Activated CD8-positive, alpha-beta memory T cell treated with anti-CD3 and anti-CD28 coated beads, Interleukin-2, amount 10 ng/mL, durations not matched to agents 7 days and 5 days (primary cell): Measurements from ENCODE around the gene CLMN. TPM values are rescaled to one million over a fixed set of nuclear protein-coding genes. Genes with fewer than 3 reads are reported as not detected.
A peak's percentile ranks its signal among the peaks of the same experiment; 100 is the strongest.

Source experiments
- ATAC-seq: fragments of 150-1000 bp; cut with Tn5 transposase; one replicate; pipeline ENCODE4 v1.10.0; 2021; ENCODE audit warnings: moderate library complexity
- CTCF ChIA-PET: fragments of 350-600 bp; sonication (Branson Sonifier 250); formaldehyde crosslinking; loops from one replicate; lab custom pipeline; 2021; ENCODE audit warnings: antibody characterized with exemption; lab: Charles Lee
- DNase-seq: peaks from one replicate; pipeline ENCODE4 v3.0.0-alpha.2; 2020
- H3K27ac Mint-ChIP-seq: one replicate; pipeline ENCODE4 v1.8.0; 2021; ENCODE audit warnings: mild to moderate bottlenecking, mixed read lengths
- H3K27me3 Mint-ChIP-seq: one replicate; pipeline ENCODE4 v1.8.0; 2021; ENCODE audit warnings: mixed read lengths
- H3K36me3 Mint-ChIP-seq: one replicate; pipeline ENCODE4 v1.8.0; 2021; ENCODE audit warnings: mild to moderate bottlenecking, mixed read lengths
- H3K4me1 Mint-ChIP-seq: one replicate; pipeline ENCODE4 v1.8.0; 2021; ENCODE audit warnings: mixed read lengths
- H3K4me3 Mint-ChIP-seq: one replicate; pipeline ENCODE4 v1.8.0; 2021; ENCODE audit warnings: mild to moderate bottlenecking, moderate library complexity, mixed read lengths
- H3K9me3 Mint-ChIP-seq: one replicate; pipeline ENCODE4 v1.8.0; 2022; ENCODE audit warnings: low read depth, mixed read lengths
- total RNA-seq, 2 experiments: library from RNA; stranded (reverse); gene quantifications; one replicate each; pipeline ENCODE4 v1.2.3, GENCODE V29; 2021

The CLMN gene
- total RNA-seq, 2 experiments from 2014 or later, result 0.42 to 0.91 TPM

DNA sequence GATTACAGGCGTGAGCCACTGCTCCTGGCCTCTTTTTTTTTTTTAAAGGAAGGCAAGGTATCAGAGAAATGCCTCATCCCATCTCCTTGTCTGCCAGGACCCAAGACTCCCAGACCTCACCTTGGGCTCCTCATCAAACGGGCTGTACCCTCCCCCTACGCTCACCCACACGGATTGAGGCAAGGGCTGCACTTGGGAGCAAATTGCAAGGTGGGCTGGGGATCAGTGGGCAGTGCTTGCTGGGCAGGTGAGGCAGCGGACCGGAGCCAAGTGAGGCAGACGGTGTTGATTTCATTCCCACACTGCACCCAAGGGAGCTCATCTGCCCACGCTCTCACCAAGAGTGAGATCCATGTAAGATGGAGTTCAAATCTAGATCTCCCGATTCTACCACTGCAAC is 121.4 kb downstream of the CLMN start:
- DNase-seq, result peak; percentile 15
- Mint-ChIP-seq H3K27me3 (no peaks in the 10 kb centered on the region), H3K4me1 (no peaks in the 10 kb centered on the region), H3K4me3 (no peak overlapping the region), H3K27ac (no peak overlapping the region), H3K36me3 (no peaks in the 10 kb centered on the region), H3K9me3 (no peaks in the 10 kb centered on the region)
- ATAC-seq, result no peak
- CTCF ChIA-PET, result interaction anchor here (0.6 kb wide), 1 partner anchor 91 kb away, joined by 3 read pairs; no protein-coding TSS in a partner anchor

DNA sequence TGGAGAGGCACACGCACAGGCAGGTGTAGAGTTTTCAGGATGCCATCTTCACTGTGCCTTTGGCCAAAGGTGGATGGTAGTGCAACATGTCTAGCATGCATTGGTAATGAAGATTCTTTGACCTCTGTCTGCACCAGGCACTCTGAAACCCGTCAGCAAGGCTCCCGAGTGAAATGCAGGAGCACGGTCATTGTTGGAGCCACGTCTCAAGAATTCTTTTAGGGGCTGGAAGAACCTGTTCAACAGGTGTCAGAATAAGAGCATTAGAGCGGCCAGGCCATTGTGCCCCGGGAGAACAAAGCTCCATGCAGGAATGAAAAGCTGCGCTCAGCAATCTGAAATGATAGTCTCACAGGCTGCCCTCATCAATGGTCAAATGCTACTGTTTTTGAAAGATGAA is 122.2 kb downstream of the CLMN start:
- no peaks in the 10 kb centered on the region for H3K36me3 Mint-ChIP-seq
- no peak overlapping the region for H3K27ac Mint-ChIP-seq
- no peaks in the 10 kb centered on the region for H3K27me3 Mint-ChIP-seq
- ATAC-seq (no peak), DNase-seq (peak; percentile 22)
- H3K9me3 Mint-ChIP-seq, result no peaks in the 10 kb centered on the region
- H3K4me3 Mint-ChIP-seq, result no peak overlapping the region
- CTCF ChIA-PET, result interaction anchor here (2.0 kb wide), 1 partner anchor 8 kb away, joined by 6 read pairs; no protein-coding TSS in a partner anchor
- H3K4me1 Mint-ChIP-seq, result no peaks in the 10 kb centered on the region

DNA sequence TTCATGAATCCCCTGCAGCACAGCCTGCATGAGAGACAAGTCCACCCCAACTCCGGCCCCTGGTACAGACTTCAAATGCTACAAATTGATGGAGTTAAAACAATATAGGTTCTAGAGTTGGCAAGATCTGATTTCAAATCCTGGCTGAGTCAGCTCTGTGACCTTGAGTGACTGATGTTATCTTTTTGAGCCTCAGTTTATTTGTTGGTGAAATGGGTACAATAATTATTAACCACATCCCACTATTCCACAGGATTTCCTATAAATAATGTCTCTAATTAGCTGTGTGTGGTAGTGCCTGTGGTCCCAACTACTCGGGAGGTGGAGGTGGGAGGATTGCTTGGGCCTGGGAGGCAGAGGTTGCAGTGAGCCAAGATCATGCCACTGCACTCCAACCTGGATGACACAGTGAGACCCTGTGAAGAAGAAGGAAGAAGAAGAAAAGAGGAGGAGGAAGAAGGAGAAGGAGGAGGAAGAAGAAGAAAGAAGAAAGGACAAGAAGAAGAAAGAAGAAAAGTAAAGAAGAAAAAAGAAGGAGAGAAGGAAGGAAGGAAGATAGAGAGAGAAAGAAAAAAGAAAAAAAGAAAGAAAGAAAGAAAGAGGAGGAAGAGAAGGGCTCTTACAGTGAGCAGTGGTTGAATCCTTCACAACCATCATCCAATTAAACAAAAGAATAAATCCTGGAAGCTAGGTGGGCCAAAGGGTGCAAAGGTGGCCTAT is 122.7 kb downstream of the CLMN start:
- no peak overlapping the region for H3K4me3 Mint-ChIP-seq
- H3K36me3 Mint-ChIP-seq, result no peaks in the 10 kb centered on the region
- DNase-seq (peak; percentile 21), ATAC-seq (no peak)
- H3K27ac Mint-ChIP-seq, result no peak overlapping the region
- H3K4me1 Mint-ChIP-seq, result no peaks in the 10 kb centered on the region
- H3K9me3 Mint-ChIP-seq, result no peaks in the 10 kb centered on the region
- no peaks in the 10 kb centered on the region for H3K27me3 Mint-ChIP-seq
- CTCF ChIA-PET, result interaction anchor here (2.0 kb wide), 1 partner anchor 9 kb away, joined by 6 read pairs; no protein-coding TSS in a partner anchor

DNA sequence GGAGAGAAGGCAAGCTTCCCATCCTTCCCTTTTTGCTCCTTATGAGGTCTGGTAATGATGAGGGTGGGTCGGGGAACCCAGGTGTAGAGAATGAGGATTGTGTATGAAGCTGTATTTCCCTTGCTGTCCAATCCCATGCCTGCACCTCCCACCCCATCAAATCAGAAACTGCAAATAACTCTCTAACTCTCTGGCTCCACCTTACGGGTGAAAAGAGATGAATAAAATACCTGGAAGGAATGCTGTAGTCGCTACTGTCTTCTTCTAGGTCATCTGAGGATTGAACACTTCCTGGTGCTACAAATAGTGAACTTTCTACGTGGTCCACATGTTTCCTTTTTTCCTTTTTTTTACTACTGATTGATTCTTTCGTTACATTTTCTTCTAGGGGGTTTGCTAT is 123.4 kb downstream of the CLMN start:
- Mint-ChIP-seq H3K4me1 (no peaks in the 10 kb centered on the region), H3K27me3 (no peaks in the 10 kb centered on the region), H3K4me3 (no peak overlapping the region), H3K36me3 (no peaks in the 10 kb centered on the region), H3K27ac (no peak overlapping the region), H3K9me3 (no peaks in the 10 kb centered on the region)
- CTCF ChIA-PET, result interaction anchor here (1.7 to 2.0 kb wide), 2 partner anchors 9 to 507 kb away, joined by 6 to 7 read pairs; no protein-coding TSS in a partner anchor
- ATAC-seq (peak; percentile 68), DNase-seq (peak; percentile 35)

DNA sequence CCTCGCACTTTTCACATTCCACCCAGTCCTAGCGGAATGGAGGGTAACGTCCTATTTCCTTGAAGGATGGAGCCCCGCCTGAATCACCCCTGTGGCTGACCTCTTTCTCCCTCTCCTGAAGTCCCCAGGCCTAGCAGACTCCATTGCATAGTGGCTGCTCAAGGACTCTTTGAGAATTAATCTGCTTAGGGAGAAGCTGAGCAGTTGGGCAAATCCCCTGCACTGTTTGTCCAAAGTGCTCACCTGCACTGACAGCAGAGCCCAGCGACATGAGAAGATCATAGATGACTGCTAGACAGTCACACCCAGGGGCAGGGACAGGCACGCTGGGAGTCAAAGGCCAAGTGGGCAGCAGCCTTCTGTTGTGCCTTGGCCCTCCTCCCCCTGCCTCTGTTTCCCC is 124.7 kb downstream of the CLMN start:
- Mint-ChIP-seq H3K4me1 (no peaks in the 10 kb centered on the region), H3K36me3 (no peaks in the 10 kb centered on the region), H3K27me3 (peaks cover 4% of the 10 kb centered on the region), H3K27ac (no peak overlapping the region), H3K9me3 (no peaks in the 10 kb centered on the region), H3K4me3 (no peak overlapping the region)
- CTCF ChIA-PET, result interaction anchor here (1.7 kb wide), 1 partner anchor 505 kb away, joined by 7 read pairs; no protein-coding TSS in a partner anchor
- DNase-seq (no peak), ATAC-seq (no peak)

DNA sequence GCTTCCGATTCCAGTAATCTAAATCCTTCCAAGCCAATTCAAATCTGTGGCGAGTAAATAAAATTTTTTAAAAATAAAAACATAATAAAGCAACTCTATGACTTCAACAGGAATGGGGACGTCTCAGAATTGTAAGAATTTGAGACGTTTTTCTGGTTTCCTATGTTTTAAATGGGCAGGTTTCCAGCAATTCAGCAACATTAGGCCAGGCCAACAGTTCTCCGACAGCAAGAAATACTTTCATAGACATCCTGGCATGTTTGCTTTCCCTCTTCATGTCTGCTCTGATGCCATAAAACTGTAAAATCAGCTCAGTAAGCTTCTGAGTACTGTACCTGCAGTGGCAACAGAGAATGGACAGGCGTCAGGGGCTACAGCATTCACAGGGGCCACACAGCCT is 126.6 kb downstream of the CLMN start:
- CTCF ChIA-PET, result no interaction called here
- no peaks in the 10 kb centered on the region for H3K36me3 Mint-ChIP-seq
- peaks cover 20% of the 10 kb centered on the region for H3K27me3 Mint-ChIP-seq
- ATAC-seq (no peak), DNase-seq (no peak)
- H3K27ac Mint-ChIP-seq, result no peak overlapping the region
- no peak overlapping the region for H3K4me3 Mint-ChIP-seq
- H3K4me1 Mint-ChIP-seq, result no peaks in the 10 kb centered on the region
- H3K9me3 Mint-ChIP-seq, result no peaks in the 10 kb centered on the region

DNA sequence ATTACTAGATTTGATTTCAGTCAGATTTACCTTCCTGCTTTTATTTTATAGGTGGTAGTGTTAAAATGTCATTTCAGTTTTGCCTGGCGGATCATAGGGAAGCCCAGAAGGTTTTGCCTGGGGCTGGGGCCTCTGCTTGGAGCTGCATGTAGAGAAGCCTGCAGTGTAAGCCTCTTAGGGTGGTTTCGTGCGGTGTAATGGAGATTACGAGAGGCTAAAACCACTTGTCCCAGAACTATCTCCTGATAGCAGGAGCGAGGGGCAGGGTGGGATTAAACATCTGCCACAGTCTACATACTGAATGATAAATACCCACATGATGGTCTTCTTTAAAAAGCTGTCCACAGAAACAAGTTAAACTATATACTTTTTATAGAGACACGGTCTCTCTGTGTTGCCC is 127.4 kb downstream of the CLMN start:
- H3K27ac Mint-ChIP-seq, result no peak overlapping the region
- ATAC-seq (no peak), DNase-seq (no peak)
- no peak overlapping the region for H3K4me3 Mint-ChIP-seq
- no peaks in the 10 kb centered on the region for H3K36me3 Mint-ChIP-seq
- H3K27me3 Mint-ChIP-seq, result peaks cover 22% of the 10 kb centered on the region
- CTCF ChIA-PET, result no interaction called here
- no peaks in the 10 kb centered on the region for H3K9me3 Mint-ChIP-seq
- H3K4me1 Mint-ChIP-seq, result no peaks in the 10 kb centered on the region

DNA sequence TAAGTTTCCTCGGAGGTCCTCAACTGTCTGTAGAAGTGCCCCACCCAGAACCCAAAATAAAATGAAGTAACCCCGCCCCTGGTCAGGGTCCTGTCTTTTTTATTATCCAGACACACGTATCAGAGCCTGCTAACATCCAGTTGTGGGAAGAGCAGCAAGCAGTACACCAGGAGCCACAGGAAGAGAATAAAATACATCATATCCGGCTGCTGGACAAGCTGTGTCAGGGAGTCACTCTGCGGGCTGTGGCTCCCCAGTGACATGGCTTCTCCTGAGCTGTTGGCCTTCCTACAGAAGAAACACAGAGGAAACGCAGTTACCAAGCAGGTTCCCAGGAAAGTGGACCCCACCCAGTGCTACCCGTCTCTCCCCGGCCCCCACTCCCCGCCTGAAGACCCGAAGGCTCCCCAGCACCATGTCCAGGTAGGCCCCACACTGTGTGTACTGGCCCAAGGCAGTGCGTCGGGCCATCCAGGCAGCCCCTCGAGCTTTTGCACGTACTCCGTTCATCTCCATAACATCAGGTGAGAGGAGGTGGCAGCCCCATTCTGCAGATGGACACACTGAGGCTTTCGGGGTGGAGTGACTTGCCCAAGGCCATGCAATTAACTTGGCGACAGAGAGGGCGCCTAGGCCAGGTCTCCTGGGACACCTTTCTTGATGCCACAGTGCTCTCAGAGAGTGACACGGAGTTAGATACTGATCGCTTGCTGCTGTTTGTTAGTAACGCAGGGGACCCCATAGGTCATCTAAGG is 128.1 kb downstream of the CLMN start:
- H3K27me3 Mint-ChIP-seq, result peaks cover 27% of the 10 kb centered on the region
- ATAC-seq (no peak), DNase-seq (no peak)
- H3K36me3 Mint-ChIP-seq, result no peaks in the 10 kb centered on the region
- H3K9me3 Mint-ChIP-seq, result no peaks in the 10 kb centered on the region
- H3K27ac Mint-ChIP-seq, result no peak overlapping the region
- no peak overlapping the region for H3K4me3 Mint-ChIP-seq
- no peaks in the 10 kb centered on the region for H3K4me1 Mint-ChIP-seq
- CTCF ChIA-PET, result interaction anchor here (0.7 kb wide), 1 partner anchor 13 kb away, joined by 4 read pairs; no protein-coding TSS in a partner anchor

DNA sequence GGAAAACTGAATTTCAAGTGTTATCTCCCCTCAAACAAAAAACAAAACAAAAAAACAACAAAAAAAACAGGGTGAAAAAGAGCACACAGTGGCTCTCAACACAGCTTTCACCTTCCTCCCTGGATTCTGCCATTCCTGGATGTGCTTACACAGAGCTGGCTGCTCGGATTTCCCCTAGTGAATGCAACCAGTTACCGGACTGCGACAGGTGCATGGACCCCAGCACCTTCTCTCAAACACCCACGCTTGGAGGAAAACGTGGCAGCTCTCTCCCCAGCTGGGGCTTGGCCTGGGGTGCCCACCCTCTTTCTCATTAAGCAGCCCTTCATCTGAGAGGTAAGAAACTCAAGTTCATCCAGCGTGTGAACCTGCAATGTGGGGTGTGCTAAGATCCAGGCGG is 128.9 kb downstream of the CLMN start:
- Mint-ChIP-seq H3K4me1 (no peaks in the 10 kb centered on the region), H3K27me3 (peaks cover 35% of the 10 kb centered on the region), H3K36me3 (no peaks in the 10 kb centered on the region), H3K4me3 (no peak overlapping the region), H3K9me3 (no peaks in the 10 kb centered on the region), H3K27ac (no peak overlapping the region)
- ATAC-seq (no peak), DNase-seq (no peak)
- CTCF ChIA-PET, result interaction anchor here (0.7 kb wide), 1 partner anchor 14 kb away, joined by 4 read pairs; no protein-coding TSS in a partner anchor

DNA sequence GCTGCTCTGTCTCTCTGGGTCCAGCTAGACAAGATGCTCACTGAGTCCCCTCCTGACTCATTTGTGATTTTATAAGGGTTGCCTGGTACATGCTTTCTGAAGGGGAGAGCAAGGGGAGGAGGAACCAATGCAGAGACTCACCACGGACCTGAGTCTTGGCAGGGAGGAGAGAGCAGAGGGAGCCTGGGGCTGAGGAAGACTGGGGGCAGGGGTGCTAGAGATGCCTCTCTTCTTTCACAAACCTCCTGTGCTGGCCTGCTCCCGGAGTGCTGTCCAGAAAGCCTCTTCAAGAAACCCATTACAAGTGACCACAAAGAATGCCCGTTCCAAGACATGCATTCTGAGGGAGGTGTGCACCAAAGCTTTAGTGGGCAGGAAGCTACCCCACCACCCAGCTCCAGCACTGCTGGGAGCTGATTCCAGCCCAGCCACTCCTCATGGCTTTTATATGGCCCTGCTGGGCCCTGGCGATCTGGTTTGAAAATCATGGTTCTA is 129.3 kb downstream of the CLMN start:
- peaks cover 39% of the 10 kb centered on the region for H3K27me3 Mint-ChIP-seq
- no peaks in the 10 kb centered on the region for H3K9me3 Mint-ChIP-seq
- DNase-seq (no peak), ATAC-seq (no peak)
- no peaks in the 10 kb centered on the region for H3K4me1 Mint-ChIP-seq
- no peak overlapping the region for H3K27ac Mint-ChIP-seq
- no peaks in the 10 kb centered on the region for H3K36me3 Mint-ChIP-seq
- CTCF ChIA-PET, result interaction anchor here (1.2 to 1.5 kb wide), 2 partner anchors 10 to 109 kb away, joined by 3 read pairs; no protein-coding TSS in a partner anchor
- H3K4me3 Mint-ChIP-seq, result no peak overlapping the region

DNA sequence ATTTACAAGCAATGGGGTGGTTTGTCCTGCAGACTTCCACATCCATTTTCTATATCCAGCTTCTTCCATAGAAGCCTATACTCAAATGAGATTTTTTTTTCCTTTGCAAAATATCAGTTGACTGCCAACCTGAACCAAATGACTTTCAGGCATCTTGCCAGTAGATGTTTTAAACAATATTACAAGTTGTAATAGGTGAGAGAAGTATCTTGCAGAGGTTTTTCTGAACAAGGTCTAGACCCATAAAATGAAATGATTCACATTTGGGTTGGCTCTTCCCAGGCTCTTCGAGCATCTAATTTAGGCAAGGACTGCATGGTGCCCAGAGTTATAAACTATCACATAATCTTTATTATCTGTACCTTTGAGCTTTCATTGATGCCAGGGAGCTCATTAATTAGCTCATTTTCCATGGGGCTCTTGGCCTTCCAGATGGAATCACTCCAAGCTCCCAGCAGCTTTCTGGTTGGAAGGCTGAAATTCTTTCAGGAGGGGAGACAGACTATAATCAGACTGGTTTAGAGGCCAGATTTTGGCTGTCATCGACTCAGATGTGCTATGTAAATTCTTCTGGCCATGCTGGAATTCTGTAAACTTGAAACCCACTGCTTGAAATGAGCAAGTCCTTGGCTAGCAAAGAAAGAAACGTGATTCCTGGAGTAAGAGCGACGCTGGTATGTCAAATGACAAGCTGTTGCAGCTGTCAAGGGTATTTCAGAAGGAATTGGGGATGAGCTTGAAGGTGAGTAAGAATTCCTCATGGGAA is 130.2 kb downstream of the CLMN start:
- no peak overlapping the region for H3K4me3 Mint-ChIP-seq
- no peaks in the 10 kb centered on the region for H3K9me3 Mint-ChIP-seq
- CTCF ChIA-PET, result interaction anchor here (1.2 to 1.5 kb wide), 2 partner anchors 11 to 108 kb away, joined by 3 read pairs; no protein-coding TSS in a partner anchor
- DNase-seq, result no peak
- peaks cover 47% of the 10 kb centered on the region for H3K27me3 Mint-ChIP-seq
- no peaks in the 10 kb centered on the region for H3K36me3 Mint-ChIP-seq
- no peaks in the 10 kb centered on the region for H3K4me1 Mint-ChIP-seq
- ATAC-seq, result no peak
- H3K27ac Mint-ChIP-seq, result no peak overlapping the region

DNA sequence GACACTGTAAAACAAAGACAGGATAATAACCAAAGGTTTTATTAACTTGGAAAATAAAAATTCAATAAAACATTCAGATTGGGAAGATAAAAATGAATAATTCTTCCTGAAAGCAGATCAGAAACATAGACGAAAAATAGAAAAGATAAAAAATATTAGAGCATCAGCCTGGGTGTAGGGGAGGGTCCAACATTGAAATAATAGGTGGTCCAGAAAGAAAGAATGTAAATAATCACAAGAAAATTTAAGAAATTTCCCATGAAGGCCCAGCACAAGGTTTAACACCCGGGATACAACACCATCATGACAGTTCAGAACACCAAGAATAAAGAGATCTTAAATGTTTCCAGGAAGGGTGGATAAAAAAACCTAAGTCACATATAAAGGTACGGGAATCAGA is 131.3 kb downstream of the CLMN start:
- H3K27ac Mint-ChIP-seq, result no peak overlapping the region
- H3K36me3 Mint-ChIP-seq, result no peaks in the 10 kb centered on the region
- no peaks in the 10 kb centered on the region for H3K4me1 Mint-ChIP-seq
- no peaks in the 10 kb centered on the region for H3K9me3 Mint-ChIP-seq
- H3K4me3 Mint-ChIP-seq, result no peak overlapping the region
- CTCF ChIA-PET, result no interaction called here
- peaks cover 51% of the 10 kb centered on the region for H3K27me3 Mint-ChIP-seq
- ATAC-seq (no peak), DNase-seq (no peak)
